HepG2 (cell line): ENCODE results near the gene PPP3R1. TPM values are rescaled to one million over a fixed set of nuclear protein-coding genes. Genes with fewer than 3 reads are reported as not detected.

Experiments used
- ATF1 ChIP-seq: IDR thresholded peaks from 2 replicates; pipeline ENCODE4 v1.6.1; 2016; ENCODE audit warnings: mild to moderate bottlenecking, control low read depth
- SMAD9 ChIP-seq: sonication (generic); formaldehyde crosslinking; IDR thresholded peaks from 2 replicates; pipeline ENCODE4 v1.5.1; 2020; ENCODE audit warnings: mild to moderate bottlenecking, missing genetic modification reagents
- TGIF2 ChIP-seq: IDR thresholded peaks from 2 replicates; pipeline ENCODE4 v1.6.1; 2016; ENCODE audit warnings: control low read depth, missing compliant biosample characterization
- ZMYM4 ChIP-seq: sonication (generic); formaldehyde crosslinking; IDR thresholded peaks from 2 replicates; pipeline ENCODE4 v1.8.1; 2023; ENCODE audit warnings: mild to moderate bottlenecking, missing genetic modification reagents
- ZNF292 ChIP-seq: sonication (generic); formaldehyde crosslinking; IDR thresholded peaks from 2 replicates; pipeline ENCODE4 v1.8.1; 2022; ENCODE audit warnings: mild to moderate bottlenecking, low read depth, missing genetic modification reagents, borderline replicate concordance
- ZNF441 ChIP-seq: sonication (generic); formaldehyde crosslinking; IDR thresholded peaks from 2 replicates; pipeline ENCODE4 v1.7.0; 2021; ENCODE audit warnings: missing genetic modification reagents, borderline replicate concordance
- polyA plus RNA-seq, 8 experiments: library from polyadenylated mRNA; depleted of rRNA in 3 of 8; stranded (reverse) in 7 of 8; unstranded in 1 of 8; fragments of >200 nt; fragmentation: Illumina TruSeq in 4 of 8; extraction: Trizol in 4 of 8; gene quantifications; 2 replicates each; pipeline versions ENCODE4 v1.2.1 to v1.2.3, GENCODE V29; 2011 to 2016; ENCODE audit warnings: low read depth in 4 of 8, missing spikeins in 1 of 8, mixed read lengths in 1 of 8; ENCODE audit not compliant: insufficient read depth in 1 of 8
- total RNA-seq, 5 experiments: library from RNA; depleted of rRNA; stranded (reverse); fragments of >200 nt; fragmentation: Illumina TruSeq; extraction: Trizol; gene quantifications; 2 replicates each; pipeline ENCODE4 v1.2.3, GENCODE V29; 2016; ENCODE audit warnings: low read depth in 1 of 5
- TF ChIP-seq, protein P1 (sequence below): sonication (generic); formaldehyde crosslinking; IDR thresholded peaks from 2 replicates; pipeline ENCODE4 v1.9.0; 2021; ENCODE audit warnings: mild to moderate bottlenecking, missing genetic modification reagents
- TF ChIP-seq, protein P2 (sequence below): sonication (generic); formaldehyde crosslinking; IDR thresholded peaks from 2 replicates; pipeline ENCODE4 v1.4.0; 2020; ENCODE audit warnings: mild to moderate bottlenecking, missing genetic modification reagents
- TF ChIP-seq, protein P3 (sequence below): sonication (generic); formaldehyde crosslinking; IDR thresholded peaks from 2 replicates; pipeline ENCODE4 v1.8.0; 2022; ENCODE audit warnings: missing genetic modification reagents, mild to moderate bottlenecking, moderate library complexity, borderline replicate concordance
- TF ChIP-seq, protein P4 (sequence below): sonication (generic); formaldehyde crosslinking; IDR thresholded peaks from 2 replicates; pipeline ENCODE4 v1.5.0; 2020; ENCODE audit warnings: mild to moderate bottlenecking, missing genetic modification reagents
- TF ChIP-seq, protein P5 (sequence below): sonication (generic); formaldehyde crosslinking; IDR thresholded peaks from 2 replicates; pipeline ENCODE4 v1.8.1; 2022; ENCODE audit warnings: low read depth, mild to moderate bottlenecking, missing genetic modification reagents

Gene PPP3R1
- total and polyA plus RNA-seq, 2 of the 13 experiments (the other 11 are each of a cell fraction or from before 2014, with no cell fraction given), result 11.6 to 25.7 TPM

DNA sequence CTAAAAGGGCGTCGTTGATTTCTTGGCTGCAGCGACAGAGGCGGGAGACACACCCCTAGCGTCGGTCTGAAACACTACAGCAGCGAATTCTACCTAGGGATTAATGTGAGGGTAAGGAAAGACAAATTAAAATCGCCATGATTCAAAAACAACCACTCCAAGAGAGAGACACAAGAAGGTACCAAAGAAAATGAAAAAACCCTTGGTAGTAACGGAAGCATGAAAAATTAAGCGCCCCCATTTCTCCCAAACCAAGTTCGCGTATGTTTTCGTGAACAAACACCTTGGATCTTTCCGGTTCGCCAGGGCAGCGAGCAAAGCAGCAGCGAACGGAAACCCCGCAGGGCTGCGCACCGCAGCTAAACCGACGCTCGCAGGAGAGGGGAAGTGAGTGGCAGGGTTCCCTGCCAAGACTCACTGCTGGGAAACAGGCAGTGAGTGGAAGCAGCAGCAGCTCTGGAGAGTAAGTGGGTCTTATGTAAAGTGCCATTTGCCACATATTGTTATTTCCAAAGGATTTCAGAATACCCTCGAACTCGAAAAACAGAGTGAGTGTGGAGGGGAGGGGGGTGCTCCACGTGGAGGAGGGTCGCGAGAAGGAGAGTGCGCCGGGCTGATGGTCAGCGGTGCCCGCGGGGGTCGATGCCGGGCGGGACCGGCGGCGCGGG, 1.0 kb downstream of the PPP3R1 start (continued):
- TF ChIP-seq, protein P1, sequence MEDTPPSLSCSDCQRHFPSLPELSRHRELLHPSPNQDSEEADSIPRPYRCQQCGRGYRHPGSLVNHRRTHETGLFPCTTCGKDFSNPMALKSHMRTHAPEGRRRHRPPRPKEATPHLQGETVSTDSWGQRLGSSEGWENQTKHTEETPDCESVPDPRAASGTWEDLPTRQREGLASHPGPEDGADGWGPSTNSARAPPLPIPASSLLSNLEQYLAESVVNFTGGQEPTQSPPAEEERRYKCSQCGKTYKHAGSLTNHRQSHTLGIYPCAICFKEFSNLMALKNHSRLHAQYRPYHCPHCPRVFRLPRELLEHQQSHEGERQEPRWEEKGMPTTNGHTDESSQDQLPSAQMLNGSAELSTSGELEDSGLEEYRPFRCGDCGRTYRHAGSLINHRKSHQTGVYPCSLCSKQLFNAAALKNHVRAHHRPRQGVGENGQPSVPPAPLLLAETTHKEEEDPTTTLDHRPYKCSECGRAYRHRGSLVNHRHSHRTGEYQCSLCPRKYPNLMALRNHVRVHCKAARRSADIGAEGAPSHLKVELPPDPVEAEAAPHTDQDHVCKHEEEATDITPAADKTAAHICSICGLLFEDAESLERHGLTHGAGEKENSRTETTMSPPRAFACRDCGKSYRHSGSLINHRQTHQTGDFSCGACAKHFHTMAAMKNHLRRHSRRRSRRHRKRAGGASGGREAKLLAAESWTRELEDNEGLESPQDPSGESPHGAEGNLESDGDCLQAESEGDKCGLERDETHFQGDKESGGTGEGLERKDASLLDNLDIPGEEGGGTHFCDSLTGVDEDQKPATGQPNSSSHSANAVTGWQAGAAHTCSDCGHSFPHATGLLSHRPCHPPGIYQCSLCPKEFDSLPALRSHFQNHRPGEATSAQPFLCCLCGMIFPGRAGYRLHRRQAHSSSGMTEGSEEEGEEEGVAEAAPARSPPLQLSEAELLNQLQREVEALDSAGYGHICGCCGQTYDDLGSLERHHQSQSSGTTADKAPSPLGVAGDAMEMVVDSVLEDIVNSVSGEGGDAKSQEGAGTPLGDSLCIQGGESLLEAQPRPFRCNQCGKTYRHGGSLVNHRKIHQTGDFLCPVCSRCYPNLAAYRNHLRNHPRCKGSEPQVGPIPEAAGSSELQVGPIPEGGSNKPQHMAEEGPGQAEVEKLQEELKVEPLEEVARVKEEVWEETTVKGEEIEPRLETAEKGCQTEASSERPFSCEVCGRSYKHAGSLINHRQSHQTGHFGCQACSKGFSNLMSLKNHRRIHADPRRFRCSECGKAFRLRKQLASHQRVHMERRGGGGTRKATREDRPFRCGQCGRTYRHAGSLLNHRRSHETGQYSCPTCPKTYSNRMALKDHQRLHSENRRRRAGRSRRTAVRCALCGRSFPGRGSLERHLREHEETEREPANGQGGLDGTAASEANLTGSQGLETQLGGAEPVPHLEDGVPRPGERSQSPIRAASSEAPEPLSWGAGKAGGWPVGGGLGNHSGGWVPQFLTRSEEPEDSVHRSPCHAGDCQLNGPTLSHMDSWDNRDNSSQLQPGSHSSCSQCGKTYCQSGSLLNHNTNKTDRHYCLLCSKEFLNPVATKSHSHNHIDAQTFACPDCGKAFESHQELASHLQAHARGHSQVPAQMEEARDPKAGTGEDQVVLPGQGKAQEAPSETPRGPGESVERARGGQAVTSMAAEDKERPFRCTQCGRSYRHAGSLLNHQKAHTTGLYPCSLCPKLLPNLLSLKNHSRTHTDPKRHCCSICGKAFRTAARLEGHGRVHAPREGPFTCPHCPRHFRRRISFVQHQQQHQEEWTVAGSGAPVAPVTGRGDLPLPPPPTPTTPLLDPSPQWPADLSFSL (CRISPR knock-in tag), result 0 out of 2 replicates have a peak, but pooled peaks have one; percentile 39
- TF ChIP-seq SMAD9 (no peak), TGIF2 (peak; percentile 66; the same call in 1 of the 2 replicates), ZNF441 (CRISPR knock-in tag) (peak; percentile 60; the same call in 1 of the 2 replicates), ATF1 (CRISPR knock-in tag) (0 out of 2 replicates have a peak, but pooled peaks have one; percentile 33), ZMYM4 (CRISPR knock-in tag) (no peak; the same call in 1 of the 2 replicates), ZNF292 (CRISPR knock-in tag) (peak; percentile 25)
- TF ChIP-seq, protein P2, sequence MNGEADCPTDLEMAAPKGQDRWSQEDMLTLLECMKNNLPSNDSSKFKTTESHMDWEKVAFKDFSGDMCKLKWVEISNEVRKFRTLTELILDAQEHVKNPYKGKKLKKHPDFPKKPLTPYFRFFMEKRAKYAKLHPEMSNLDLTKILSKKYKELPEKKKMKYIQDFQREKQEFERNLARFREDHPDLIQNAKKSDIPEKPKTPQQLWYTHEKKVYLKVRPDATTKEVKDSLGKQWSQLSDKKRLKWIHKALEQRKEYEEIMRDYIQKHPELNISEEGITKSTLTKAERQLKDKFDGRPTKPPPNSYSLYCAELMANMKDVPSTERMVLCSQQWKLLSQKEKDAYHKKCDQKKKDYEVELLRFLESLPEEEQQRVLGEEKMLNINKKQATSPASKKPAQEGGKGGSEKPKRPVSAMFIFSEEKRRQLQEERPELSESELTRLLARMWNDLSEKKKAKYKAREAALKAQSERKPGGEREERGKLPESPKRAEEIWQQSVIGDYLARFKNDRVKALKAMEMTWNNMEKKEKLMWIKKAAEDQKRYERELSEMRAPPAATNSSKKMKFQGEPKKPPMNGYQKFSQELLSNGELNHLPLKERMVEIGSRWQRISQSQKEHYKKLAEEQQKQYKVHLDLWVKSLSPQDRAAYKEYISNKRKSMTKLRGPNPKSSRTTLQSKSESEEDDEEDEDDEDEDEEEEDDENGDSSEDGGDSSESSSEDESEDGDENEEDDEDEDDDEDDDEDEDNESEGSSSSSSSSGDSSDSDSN, result peak; percentile 75
- TF ChIP-seq, protein P3, sequence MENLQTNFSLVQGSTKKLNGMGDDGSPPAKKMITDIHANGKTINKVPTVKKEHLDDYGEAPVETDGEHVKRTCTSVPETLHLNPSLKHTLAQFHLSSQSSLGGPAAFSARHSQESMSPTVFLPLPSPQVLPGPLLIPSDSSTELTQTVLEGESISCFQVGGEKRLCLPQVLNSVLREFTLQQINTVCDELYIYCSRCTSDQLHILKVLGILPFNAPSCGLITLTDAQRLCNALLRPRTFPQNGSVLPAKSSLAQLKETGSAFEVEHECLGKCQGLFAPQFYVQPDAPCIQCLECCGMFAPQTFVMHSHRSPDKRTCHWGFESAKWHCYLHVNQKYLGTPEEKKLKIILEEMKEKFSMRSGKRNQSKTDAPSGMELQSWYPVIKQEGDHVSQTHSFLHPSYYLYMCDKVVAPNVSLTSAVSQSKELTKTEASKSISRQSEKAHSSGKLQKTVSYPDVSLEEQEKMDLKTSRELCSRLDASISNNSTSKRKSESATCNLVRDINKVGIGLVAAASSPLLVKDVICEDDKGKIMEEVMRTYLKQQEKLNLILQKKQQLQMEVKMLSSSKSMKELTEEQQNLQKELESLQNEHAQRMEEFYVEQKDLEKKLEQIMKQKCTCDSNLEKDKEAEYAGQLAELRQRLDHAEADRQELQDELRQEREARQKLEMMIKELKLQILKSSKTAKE (CRISPR knock-in tag), result peak; percentile 32; the same call in 1 of the 2 replicates
- TF ChIP-seq, protein P4, sequence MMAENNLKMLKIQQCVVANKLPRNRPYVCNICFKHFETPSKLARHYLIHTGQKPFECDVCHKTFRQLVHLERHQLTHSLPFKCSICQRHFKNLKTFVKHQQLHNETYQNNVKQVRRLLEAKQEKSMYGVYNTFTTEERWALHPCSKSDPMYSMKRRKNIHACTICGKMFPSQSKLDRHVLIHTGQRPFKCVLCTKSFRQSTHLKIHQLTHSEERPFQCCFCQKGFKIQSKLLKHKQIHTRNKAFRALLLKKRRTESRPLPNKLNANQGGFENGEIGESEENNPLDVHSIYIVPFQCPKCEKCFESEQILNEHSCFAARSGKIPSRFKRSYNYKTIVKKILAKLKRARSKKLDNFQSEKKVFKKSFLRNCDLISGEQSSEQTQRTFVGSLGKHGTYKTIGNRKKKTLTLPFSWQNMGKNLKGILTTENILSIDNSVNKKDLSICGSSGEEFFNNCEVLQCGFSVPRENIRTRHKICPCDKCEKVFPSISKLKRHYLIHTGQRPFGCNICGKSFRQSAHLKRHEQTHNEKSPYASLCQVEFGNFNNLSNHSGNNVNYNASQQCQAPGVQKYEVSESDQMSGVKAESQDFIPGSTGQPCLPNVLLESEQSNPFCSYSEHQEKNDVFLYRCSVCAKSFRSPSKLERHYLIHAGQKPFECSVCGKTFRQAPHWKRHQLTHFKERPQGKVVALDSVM, result 0 out of 2 replicates have a peak, but pooled peaks have one; percentile 23
- TF ChIP-seq, protein P5, sequence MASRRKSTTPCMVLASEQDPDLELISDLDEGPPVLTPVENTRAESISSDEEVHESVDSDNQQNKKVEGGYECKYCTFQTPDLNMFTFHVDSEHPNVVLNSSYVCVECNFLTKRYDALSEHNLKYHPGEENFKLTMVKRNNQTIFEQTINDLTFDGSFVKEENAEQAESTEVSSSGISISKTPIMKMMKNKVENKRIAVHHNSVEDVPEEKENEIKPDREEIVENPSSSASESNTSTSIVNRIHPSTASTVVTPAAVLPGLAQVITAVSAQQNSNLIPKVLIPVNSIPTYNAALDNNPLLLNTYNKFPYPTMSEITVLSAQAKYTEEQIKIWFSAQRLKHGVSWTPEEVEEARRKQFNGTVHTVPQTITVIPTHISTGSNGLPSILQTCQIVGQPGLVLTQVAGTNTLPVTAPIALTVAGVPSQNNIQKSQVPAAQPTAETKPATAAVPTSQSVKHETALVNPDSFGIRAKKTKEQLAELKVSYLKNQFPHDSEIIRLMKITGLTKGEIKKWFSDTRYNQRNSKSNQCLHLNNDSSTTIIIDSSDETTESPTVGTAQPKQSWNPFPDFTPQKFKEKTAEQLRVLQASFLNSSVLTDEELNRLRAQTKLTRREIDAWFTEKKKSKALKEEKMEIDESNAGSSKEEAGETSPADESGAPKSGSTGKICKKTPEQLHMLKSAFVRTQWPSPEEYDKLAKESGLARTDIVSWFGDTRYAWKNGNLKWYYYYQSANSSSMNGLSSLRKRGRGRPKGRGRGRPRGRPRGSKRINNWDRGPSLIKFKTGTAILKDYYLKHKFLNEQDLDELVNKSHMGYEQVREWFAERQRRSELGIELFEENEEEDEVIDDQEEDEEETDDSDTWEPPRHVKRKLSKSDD (CRISPR knock-in tag), result 0 out of 2 replicates have a peak, but pooled peaks have one; percentile 9
